Tibial nerve (tissue), 3 donors: ENCODE results near the gene GRIFIN.

Experiments used
- CTCF ChIP-seq, 5 experiments: fragments of 200-600 bp in 3 of 5; fragments of 450-650 bp in 2 of 5; sonication (generic) in 3 of 5; IDR thresholded peaks; one replicate each; pipeline ENCODE4 v1.5.1; 2016 to 2019; ENCODE audit warnings: antibody characterized with exemption in 5 of 5, mild to moderate bottlenecking in 3 of 5, moderate library complexity in 2 of 5
- POLR2A ChIP-seq, 2 donors: fragments of 450-650 bp; IDR thresholded peaks; one replicate each; pipeline ENCODE4 v1.6.1; 2017; ENCODE audit warnings: antibody characterized with exemption in 2 of 2, mild to moderate bottlenecking in 2 of 2, moderate library complexity in 2 of 2

- TF ChIP-seq CTCF (IDR thresholded peaks at IDR 0.05) = no peak
- TF ChIP-seq POLR2A (IDR thresholded peaks at IDR 0.05) = no peak
Measured at GRCh38 chr7:2471022-2471329, 5.2 kb downstream of the GRIFIN start.
